ENCODE results near the gene CHRNA7.
"Not testable (repeated sequence)": the region's sequence is repeated elsewhere in the genome, so short reads cannot be mapped to it uniquely, and the experiment has no call there.

CHRNA7 gene

DNA sequence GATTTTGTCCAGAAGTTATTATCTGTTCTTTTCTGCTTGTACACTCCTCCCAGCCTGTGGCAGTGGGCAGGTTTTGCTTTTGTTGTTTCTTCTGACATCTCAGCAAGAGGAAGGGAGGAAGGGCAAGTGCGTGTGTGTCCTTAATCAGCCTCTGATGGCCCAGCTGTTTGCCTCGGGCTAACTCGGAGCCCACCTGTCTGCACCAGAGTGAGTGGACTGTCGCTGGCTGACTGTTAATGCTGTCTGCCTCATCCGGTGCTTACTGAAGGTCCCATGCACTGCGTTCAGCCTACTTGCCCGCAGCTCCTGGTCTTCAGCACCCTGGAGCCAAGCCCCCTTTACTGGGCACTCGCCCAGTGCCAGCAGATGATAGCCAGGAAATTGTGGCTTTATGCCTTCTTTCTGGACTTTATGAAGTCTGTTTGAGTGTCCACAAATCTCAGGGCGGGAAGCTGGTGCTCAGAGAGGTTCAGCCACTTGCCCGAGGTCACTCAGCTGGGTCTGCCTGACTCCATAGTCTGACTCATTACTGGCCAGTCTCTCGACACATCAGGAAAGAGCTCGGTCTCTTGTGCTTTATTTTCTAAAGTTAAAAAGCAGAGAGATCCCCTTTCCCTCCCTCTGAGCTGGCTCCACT, 89.5 kb downstream of the CHRNA7 start:
- DNase-seq (ENCODE audit: insufficient read length, low spot score) (no peak), FAIRE-seq (no peak)
- no peak for TF ChIP-seq POLR2A (IDR thresholded peaks at IDR 0.05; ENCODE audit: low read depth, low read length)

DNA sequence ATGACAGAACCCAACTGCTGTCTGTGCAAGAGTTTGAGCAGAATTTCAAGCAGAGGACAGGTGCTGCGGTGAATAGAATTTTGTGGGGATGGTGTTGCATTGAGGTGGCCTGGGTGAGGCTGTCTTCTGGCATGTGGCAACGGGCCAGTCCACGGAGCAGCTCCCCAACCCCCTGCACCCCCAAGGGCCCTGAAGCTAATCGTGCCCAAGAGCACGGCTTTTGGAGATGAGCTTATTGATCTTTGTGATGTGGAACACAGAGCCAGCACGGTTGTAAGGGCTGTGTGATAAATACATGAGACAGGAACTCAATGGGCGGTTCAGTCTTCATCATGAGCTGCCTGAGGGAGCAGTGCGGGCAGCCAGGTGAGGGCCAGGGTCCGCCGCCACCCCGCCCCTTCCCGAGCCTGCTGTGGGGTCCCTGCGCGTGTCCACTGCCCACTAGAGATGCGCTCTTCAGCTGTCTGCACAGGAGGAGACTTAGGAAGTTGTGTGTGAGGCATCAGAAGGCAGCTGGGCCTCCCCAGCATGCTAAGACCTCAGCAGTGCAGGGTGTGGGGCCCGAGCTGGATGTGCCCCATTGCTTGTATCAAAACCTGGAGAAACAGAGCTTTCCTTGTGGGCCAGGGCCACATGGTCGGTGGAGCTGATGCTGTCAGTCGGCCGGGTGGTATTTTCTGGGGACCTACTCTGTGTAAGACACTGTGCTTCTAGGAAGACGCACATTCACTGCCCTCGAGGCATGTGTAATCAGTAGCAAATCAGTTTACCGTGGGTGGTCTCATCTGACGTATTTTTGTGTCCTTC, 90.5 kb downstream of the CHRNA7 start:
- TF ChIP-seq POLR2A (IDR thresholded peaks at IDR 0.05; ENCODE audit: low read depth, low read length), result no peak
- DNase-seq (ENCODE audit: insufficient read length, low spot score), result no peak
- FAIRE-seq, result no peak

DNA sequence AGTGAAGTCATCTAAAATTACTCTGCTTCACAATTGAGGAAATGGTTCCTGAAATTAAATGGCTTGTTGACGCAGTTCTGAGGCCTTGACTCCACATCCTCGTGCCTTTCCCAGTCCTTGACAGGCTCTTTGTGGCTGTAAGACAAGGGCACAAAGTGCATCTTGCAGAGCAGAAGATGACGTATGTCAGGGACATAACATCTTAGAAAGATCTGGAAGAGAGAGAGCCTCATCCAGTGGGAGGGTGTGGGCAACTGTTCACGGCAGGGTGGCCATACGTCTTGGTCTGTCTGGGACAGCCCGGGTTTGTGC, 91.0 kb downstream of the CHRNA7 start:
- DNase-seq (ENCODE audit: insufficient read length, low spot score) (no peak), FAIRE-seq (no peak)
- no peak for TF ChIP-seq POLR2A (IDR thresholded peaks at IDR 0.05; ENCODE audit: low read depth, low read length)

DNA sequence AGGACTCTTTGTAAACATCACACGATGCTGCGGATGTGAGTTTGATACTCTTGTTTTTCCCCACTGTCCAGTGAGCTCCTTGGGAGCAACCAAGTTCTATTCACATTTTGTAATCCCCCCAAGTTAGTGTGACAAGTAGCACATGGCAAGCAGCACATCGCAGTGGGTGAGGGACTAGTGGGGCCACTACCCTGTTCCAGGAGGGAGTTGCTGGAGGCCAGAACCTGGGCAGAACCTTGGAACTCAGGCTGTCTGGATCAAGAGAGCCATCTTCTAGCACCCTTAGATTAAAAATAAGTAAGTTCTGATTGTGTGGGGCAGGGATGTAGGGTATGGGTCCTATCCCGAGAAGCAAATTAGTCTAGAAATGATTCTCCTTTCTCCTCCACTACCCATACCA, 91.7 kb downstream of the CHRNA7 start:
- FAIRE-seq (no peak), DNase-seq (ENCODE audit: insufficient read length, low spot score) (no peak)
- TF ChIP-seq POLR2A (IDR thresholded peaks at IDR 0.05; ENCODE audit: low read depth, low read length), result no peak

DNA sequence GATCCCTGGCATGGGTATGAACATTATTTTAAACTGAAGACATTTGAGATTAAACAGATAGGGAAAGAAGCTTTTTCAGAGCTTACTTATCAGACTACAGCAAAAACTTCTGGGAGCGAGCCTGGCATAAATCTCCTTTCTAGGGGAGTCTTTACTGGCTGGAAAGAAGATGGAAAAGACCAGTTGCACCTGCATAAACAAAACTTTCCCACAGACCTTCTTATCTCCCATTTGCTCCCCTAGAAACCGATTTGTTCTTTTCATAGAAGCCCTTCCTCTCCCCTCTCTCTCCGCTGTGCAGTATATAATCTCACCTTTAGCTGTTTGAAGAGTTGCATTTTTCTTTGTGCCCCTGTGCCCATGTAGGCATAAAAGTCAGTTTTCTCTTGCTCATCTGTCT, 93.2 kb downstream of the CHRNA7 start:
- TF ChIP-seq POLR2A (IDR thresholded peaks at IDR 0.05; ENCODE audit: low read depth, low read length), result no peak
- DNase-seq (ENCODE audit: insufficient read length, low spot score) (no peak), FAIRE-seq (no peak)

DNA sequence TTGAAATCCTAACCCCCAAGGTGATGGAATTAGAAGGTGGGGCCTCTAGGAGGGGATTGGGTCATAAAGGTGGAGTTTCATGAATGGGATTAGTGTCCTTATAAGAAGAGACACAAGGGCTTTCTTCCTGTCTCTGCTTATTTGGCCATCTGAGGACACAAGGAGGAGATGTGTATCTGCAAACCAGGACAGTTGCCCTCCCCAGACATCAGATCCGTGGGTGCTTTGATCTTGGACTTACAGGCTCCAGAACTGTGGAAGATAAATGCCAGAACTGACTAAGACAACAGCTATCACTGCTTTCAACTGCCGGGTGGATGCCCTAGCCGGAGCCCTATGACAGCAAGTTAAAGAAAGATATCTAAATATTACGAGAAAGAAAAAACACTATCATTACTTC, 94.4 kb downstream of the CHRNA7 start:
- no peak for FAIRE-seq
- no peak for DNase-seq (ENCODE audit: insufficient read length, low spot score)
- no peak for TF ChIP-seq POLR2A (IDR thresholded peaks at IDR 0.05; ENCODE audit: low read depth, low read length)

DNA sequence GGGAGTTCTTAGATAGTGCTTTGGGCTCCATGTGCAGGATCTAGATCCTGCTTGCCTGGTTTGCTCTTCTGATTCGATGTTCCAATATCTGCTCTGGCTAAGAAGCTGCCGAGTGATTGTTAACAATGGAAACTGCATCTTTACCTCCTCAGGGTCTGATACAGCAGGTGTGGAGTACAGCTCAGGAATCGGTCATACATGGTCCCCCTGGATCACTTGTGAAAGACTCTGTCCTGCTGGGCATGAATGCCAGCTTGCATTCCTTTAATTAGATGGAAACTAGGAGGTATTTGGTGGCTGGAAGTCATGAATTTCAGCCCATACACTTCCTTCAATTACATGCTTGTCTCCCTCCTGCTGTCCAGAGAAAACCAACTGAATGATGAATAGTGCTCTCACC, 95.3 kb downstream of the CHRNA7 start:
- TF ChIP-seq POLR2A (IDR thresholded peaks at IDR 0.05; ENCODE audit: low read depth, low read length), result no peak
- FAIRE-seq, result no peak
- DNase-seq (ENCODE audit: insufficient read length, low spot score), result no peak

DNA sequence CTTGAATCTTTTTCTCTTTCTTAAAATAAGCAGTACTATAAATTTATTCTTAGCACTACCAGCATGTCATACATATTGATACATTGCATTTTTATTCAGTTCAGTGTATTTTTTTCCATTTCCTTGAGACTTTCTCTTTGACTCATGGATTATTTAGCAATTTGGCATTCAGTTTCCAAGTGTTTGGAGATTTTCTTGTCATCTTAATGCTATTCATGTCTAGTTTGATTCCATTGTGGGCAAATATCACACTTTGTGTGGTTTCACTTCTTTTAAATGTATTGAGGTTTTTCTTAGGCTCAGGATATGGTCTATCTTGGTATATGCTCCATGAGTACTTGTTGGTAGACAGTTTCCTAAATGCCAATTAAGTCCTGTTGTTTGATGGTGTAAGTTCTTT, 99.5 kb downstream of the CHRNA7 start:
- DNase-seq (ENCODE audit: insufficient read length, low spot score), result no peak
- no peak for TF ChIP-seq POLR2A (IDR thresholded peaks at IDR 0.05; ENCODE audit: low read depth, low read length)
- FAIRE-seq, result no peak

DNA sequence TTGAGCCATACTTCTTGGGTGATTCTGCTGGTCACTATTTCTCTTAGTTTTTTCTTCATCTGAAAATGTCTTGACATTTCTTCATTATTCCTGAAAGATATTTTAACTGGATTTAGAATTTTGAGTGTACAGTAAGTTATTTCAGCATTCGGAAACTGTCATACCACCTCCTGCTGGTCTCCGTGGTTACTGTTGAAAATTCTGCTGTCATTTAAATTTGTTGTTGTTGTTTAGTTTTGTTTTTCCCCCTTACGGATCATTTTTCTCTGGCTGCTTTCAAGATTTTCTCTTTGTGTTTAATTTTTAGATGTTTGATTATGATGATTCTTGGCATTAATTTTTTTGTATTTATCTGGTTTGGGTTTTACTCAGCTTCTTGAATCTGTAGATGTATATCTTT, 100.5 kb downstream of the CHRNA7 start:
- FAIRE-seq (no peak), DNase-seq (ENCODE audit: insufficient read length, low spot score) (no peak)
- no peak for TF ChIP-seq POLR2A (IDR thresholded peaks at IDR 0.05; ENCODE audit: low read depth, low read length)

DNA sequence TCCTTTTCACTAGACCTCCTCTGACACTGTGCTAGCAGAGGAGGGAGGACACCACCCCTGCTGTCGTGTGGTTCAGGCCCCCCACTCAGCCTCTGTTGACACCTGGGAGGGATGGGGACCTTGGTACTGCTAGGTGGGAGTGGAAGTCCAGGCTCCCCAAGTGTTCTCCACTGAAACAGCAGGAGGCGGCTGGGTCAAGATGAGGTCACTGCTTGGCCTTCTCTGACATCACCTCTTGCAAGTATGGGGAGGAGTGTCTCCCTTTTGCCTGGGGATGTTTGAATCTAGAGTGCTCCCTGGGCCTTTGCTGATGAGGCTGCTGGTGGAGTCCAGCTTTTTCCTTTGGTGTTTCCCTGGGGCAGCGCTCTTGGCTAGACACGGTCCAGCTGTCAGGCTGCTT, 101.5 kb downstream of the CHRNA7 start:
- FAIRE-seq (no peak), DNase-seq (ENCODE audit: insufficient read length, low spot score) (no peak)
- TF ChIP-seq POLR2A (IDR thresholded peaks at IDR 0.05; ENCODE audit: low read depth, low read length), result no peak

DNA sequence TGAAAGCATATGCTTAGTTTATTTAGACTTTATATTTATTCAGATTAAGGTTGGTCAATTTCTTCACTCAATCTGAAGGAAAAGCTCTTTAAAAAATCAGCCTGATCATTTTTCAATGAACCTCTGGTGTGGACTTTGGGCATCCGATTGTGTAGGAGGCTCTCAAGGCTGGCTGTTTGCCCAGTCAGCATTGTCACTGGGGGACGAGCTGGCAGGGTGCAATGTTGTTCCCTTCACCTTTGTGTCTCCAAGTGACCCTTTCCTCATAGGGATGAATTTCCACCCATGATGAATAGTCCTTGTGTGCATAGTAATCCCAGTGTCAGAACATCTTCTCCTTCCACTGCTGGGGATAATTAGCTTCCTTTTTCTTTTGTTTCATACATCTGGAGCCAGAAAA, 102.5 kb downstream of the CHRNA7 start:
- no peak for TF ChIP-seq POLR2A (IDR thresholded peaks at IDR 0.05; ENCODE audit: low read depth, low read length)
- DNase-seq (ENCODE audit: insufficient read length, low spot score), result no peak
- FAIRE-seq, result no peak

DNA sequence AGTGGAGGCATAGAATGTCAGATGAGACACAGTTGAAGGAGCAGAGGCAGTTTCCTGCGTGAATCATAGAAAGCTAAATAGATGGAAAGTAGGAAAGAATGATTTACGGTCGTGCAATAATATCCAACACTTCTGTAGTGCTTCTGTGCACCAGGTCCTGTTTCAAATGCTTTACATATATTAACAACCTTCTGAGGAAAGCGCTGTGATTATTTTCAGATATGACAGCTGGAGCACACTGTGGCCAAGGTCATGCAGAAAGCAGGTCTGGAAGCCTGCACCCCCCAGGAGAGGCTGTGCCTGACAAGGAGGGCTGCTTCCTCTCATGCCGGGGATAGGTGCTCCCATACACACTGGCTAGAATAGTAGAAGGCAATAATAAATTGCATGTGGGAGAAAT, 104.5 kb downstream of the CHRNA7 start:
- FAIRE-seq (no peak), DNase-seq (ENCODE audit: insufficient read length, low spot score) (no peak)
- no peak for TF ChIP-seq POLR2A (IDR thresholded peaks at IDR 0.05; ENCODE audit: low read depth, low read length)

DNA sequence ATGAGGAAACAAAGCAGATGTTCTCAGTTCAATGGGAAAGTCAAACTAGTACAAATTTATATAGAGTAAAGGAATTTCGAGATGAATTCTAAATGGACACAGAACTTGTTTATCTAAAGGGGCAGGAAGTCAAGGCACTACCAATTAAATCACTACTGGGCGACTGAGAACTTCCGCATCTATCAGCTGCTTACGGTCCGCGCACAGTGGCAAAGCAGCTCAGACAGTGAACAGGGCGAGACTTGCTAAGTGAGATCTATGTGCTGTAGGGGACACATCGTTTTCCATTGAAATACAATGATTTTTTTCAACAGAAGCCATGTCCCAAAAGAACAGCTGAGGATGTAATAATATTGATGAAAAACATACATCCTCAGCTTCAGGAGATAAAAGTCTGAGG, 105.0 kb downstream of the CHRNA7 start:
- FAIRE-seq (no peak), DNase-seq (ENCODE audit: insufficient read length, low spot score) (no peak)
- TF ChIP-seq POLR2A (IDR thresholded peaks at IDR 0.05; ENCODE audit: low read depth, low read length), result no peak

DNA sequence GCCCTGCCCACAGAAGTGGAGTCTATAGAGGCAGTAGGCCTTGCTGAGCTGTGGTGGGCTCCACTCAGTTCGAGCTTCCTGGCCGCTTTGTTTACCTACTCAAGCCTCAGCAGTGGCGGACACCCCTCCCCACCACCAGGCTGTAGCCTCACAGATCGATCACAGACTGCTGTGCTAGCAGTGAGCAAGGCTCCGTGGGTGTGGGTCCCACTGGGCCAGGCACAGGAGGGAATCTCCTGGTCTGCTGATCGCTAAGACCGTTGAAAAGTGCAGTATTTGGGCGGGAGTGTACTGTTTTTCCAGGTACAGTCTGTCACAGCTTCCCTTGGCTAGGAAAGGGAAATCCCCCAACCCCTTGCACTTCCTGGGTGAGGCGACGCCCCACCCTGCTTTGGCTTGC, 115.2 kb downstream of the CHRNA7 start:
- not testable (repeated sequence) for DNase-seq (ENCODE audit: insufficient read length, low spot score); FAIRE-seq

DNA sequence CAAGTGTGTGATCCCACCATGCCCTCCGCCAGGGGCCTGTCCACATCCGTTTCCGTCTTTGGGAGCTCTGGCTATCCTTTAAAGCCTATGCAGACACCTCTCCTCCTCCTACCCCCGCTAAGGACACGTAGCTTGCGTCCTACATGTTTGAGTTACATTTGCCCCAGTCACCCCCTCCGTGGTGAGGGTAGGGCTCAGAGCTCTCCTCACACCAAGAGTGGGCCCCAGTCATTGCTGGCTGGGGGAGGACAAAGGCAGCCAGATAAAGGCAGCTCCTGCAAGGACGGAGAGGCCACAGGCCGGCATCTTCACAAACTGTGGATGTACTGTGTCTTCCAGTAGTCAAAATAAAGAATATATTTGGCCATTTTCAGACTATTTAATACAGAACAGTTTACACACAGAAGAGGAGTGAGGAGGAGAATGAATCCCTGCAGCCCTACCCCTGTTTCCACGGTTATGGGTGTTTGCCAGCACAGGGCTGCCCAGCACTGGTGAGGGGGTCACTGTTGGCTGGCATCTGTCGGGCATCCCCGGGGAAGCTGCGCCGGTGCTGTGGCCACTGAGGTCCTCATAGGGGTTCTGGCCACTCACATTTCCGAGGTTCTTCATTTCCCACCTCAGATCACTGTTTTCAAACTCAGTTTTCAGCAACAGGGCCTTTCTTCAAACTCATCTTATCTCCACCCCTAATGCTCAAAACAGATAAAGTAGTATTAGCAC, 118.7 kb downstream of the CHRNA7 start:
- no peak for TF ChIP-seq POLR2A (IDR thresholded peaks at IDR 0.05; ENCODE audit: low read depth, low read length)
- DNase-seq (ENCODE audit: insufficient read length, low spot score), result no peak
- no peak for FAIRE-seq

All from H54 (cell line).